Prostate gland (tissue), 2 donors: ENCODE data around the gene CPD.
"Not testable (repeated sequence)": the region's sequence is repeated elsewhere in the genome, so short reads cannot be mapped to it uniquely, and the experiment has no call there.

Experiments used
- POLR2A ChIP-seq: fragments of 450-650 bp; IDR thresholded peaks from one replicate; pipeline ENCODE4 v1.6.1; 2016; ENCODE audit warnings: antibody characterized with exemption, mild to moderate bottlenecking
- POLR2AphosphoS5 ChIP-seq: sonication (generic); formaldehyde crosslinking; IDR thresholded peaks from one replicate; pipeline ENCODE4 v1.6.1; 2017; ENCODE audit warnings: antibody characterized with exemption
- TF ChIP-seq, protein P1 (sequence below), 4 experiments: fragments of 200-600 bp in 2 of 4; fragments of 450-650 bp in 2 of 4; sonication (generic) in 2 of 4; IDR thresholded peaks; 1 replicate in 3 of 4; 2 replicates in 1 of 4; pipeline ENCODE4 v1.5.1; 2016 to 2019; ENCODE audit warnings: antibody characterized with exemption in 4 of 4, mild to moderate bottlenecking in 2 of 4, moderate library complexity in 2 of 4

GRCh38 chr17:30446640-30447039, 67.9 kb downstream of the CPD start:
- TF ChIP-seq, protein P1, sequence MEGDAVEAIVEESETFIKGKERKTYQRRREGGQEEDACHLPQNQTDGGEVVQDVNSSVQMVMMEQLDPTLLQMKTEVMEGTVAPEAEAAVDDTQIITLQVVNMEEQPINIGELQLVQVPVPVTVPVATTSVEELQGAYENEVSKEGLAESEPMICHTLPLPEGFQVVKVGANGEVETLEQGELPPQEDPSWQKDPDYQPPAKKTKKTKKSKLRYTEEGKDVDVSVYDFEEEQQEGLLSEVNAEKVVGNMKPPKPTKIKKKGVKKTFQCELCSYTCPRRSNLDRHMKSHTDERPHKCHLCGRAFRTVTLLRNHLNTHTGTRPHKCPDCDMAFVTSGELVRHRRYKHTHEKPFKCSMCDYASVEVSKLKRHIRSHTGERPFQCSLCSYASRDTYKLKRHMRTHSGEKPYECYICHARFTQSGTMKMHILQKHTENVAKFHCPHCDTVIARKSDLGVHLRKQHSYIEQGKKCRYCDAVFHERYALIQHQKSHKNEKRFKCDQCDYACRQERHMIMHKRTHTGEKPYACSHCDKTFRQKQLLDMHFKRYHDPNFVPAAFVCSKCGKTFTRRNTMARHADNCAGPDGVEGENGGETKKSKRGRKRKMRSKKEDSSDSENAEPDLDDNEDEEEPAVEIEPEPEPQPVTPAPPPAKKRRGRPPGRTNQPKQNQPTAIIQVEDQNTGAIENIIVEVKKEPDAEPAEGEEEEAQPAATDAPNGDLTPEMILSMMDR (IDR thresholded peaks at IDR 0.05) = not testable (repeated sequence)
- TF ChIP-seq POLR2A, POLR2AphosphoS5: not testable (repeated sequence)
